ENCODE data around the gene FAM120A. TPM values are rescaled to one million over a fixed set of nuclear protein-coding genes. Genes with fewer than 3 reads are reported as not detected.

The FAM120A gene
- total RNA-seq, 1 experiment from 2014 or later: 70.5 TPM

DNA sequence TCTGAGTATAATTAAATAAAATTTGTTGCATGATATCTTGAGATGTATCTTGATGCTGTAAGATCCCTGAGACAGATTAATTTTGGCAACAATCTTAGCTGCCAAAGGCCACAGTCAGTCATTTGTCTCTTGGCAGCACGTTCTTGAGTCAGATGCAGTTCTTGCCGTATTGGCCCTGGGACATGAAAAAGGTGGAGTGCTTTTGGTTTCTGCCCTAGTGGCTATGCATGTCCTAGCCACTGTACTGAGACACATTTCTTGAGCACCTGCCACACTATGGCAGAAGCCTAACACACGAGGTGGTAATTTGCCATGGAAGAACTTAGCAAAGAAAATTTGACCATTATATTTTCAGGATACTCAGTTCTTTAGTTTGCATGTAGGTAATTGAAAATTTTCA is 79.9 kb downstream of the FAM120A start:
- no TSS peak for BruUV-seq (replicated peaks)
- POLR2A ChIA-PET: interaction anchor here (0.7 kb wide), 1 partner anchor 74 kb away, joined by 3 read pairs; no protein-coding TSS in a partner anchor
- in situ Hi-C loops (cut with HindIII; ENCODE audit: low pct_unique_long_range_greater_than_20kb, low sequenced_read_pairs): no loop called here
- Histone ChIP-seq H3K9me3 (ENCODE audit: control insufficient read depth, insufficient read depth, low read depth, low read length) (no peaks in the 10 kb centered on the region), H3K27me3 (ENCODE audit: control insufficient read depth, insufficient read depth, low read length) (no peaks in the 10 kb centered on the region), H3K4me3 (ENCODE audit: low read depth in 2 of 2, low read length in 2 of 2) (no peak overlapping the region), H3K4me1 (ENCODE audit: control insufficient read depth, insufficient read depth, low read length) (no peaks in the 10 kb centered on the region), H3K36me3 (ENCODE audit: control insufficient read depth, insufficient read depth, low read length) (peaks cover 11% of the 10 kb centered on the region; the same call in 1 of the 2 replicates), H3K27ac (ENCODE audit: low read length) (no peak overlapping the region)
- DNase-seq (ENCODE audit: low read depth, low spot score) (no peak), ATAC-seq (no peak)
- no peak for TF ChIP-seq SIN3A (IDR thresholded peaks at IDR 0.05; ENCODE audit: borderline replicate concordance, insufficient read depth, low read depth, low read length)
- TF ChIP-seq POLR2AphosphoS5 (IDR thresholded peaks at IDR 0.05; ENCODE audit: low read depth, low read length): no peak
- TF ChIP-seq, protein P1, sequence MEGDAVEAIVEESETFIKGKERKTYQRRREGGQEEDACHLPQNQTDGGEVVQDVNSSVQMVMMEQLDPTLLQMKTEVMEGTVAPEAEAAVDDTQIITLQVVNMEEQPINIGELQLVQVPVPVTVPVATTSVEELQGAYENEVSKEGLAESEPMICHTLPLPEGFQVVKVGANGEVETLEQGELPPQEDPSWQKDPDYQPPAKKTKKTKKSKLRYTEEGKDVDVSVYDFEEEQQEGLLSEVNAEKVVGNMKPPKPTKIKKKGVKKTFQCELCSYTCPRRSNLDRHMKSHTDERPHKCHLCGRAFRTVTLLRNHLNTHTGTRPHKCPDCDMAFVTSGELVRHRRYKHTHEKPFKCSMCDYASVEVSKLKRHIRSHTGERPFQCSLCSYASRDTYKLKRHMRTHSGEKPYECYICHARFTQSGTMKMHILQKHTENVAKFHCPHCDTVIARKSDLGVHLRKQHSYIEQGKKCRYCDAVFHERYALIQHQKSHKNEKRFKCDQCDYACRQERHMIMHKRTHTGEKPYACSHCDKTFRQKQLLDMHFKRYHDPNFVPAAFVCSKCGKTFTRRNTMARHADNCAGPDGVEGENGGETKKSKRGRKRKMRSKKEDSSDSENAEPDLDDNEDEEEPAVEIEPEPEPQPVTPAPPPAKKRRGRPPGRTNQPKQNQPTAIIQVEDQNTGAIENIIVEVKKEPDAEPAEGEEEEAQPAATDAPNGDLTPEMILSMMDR (IDR thresholded peaks at IDR 0.05): no peak
- no peak for TF ChIP-seq REST (IDR thresholded peaks at IDR 0.05; ENCODE audit: insufficient read depth in 1 of 2, low read depth in 2 of 2, low read length in 1 of 2)
- no peak for TF ChIP-seq TCF7L2 (IDR thresholded peaks at IDR 0.05; ENCODE audit: low read depth, low read length)
- CTCF ChIA-PET: no interaction called here
- intact Hi-C loops (cut with micrococcal nuclease; ENCODE audit: unreplicated experiment): no loop called here

DNA sequence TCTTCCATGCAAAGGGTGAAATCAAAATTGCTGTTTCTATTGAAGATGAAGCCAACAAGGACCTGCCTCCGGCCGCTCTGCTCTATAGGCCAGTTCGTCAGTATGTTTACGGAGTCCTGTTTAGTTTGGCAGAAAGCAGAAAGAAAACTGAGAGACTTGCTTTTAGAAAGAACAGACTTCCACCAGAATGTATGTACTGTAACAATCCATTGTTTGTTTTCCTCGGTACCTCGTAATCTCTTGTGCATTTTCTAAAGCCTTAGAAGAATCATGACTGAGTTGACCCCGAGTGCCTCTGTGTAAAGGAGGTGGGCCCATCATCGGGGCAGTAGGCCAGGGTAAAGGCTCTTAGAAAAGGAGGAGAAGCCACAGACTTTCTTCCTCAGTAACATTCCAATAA is 80.7 kb downstream of the FAM120A start:
- POLR2A ChIA-PET: no interaction called here
- BruUV-seq (replicated peaks): no TSS peak

More for the DNA sequence above, 80.7 kb downstream of the FAM120A start:
- DNase-seq (ENCODE audit: low read depth, low spot score) (no peak), ATAC-seq (no peak)
- no peaks in the 10 kb centered on the region for H3K9me3 ChIP-seq (ENCODE audit: control insufficient read depth, insufficient read depth, low read depth, low read length)
- TF ChIP-seq SIN3A (IDR thresholded peaks at IDR 0.05; ENCODE audit: borderline replicate concordance, insufficient read depth, low read depth, low read length) (no peak), POLR2AphosphoS5 (IDR thresholded peaks at IDR 0.05; ENCODE audit: low read depth, low read length) (no peak)
- TF ChIP-seq, protein P1 (IDR thresholded peaks at IDR 0.05): no peak
- CTCF ChIA-PET: no interaction called here
- in situ Hi-C loops (cut with HindIII; ENCODE audit: low pct_unique_long_range_greater_than_20kb, low sequenced_read_pairs): no loop called here
- H3K36me3 ChIP-seq (ENCODE audit: control insufficient read depth, insufficient read depth, low read length): peaks cover 11% of the 10 kb centered on the region; the same call in 1 of the 2 replicates
- no peak overlapping the region for H3K27ac ChIP-seq (ENCODE audit: low read length)
- intact Hi-C loops (cut with micrococcal nuclease; ENCODE audit: unreplicated experiment): no loop called here
- H3K27me3 ChIP-seq (ENCODE audit: control insufficient read depth, insufficient read depth, low read length): no peaks in the 10 kb centered on the region
- H3K4me1 ChIP-seq (ENCODE audit: control insufficient read depth, insufficient read depth, low read length): no peaks in the 10 kb centered on the region
- H3K4me3 ChIP-seq (ENCODE audit: low read depth in 2 of 2, low read length in 2 of 2): no peak overlapping the region
